Stimulated activated CD8-positive, alpha-beta memory T cell treated with anti-CD3 and anti-CD28 coated beads, Interleukin-12 subunit alpha, Interleukin-12 subunit beta, amount 100 ng/mL, for 4 hours (primary cell): ENCODE results near the gene PTH2.
"Not testable (repeated sequence)": the region's sequence is repeated elsewhere in the genome, so short reads cannot be mapped to it uniquely, and the experiment has no call there.

ENCODE experiments used
- DNase-seq: peaks from one replicate; pipeline ENCODE4 v3.0.0-alpha.2; 2020; ENCODE audit warnings: low read depth

PTH2 gene

DNA sequence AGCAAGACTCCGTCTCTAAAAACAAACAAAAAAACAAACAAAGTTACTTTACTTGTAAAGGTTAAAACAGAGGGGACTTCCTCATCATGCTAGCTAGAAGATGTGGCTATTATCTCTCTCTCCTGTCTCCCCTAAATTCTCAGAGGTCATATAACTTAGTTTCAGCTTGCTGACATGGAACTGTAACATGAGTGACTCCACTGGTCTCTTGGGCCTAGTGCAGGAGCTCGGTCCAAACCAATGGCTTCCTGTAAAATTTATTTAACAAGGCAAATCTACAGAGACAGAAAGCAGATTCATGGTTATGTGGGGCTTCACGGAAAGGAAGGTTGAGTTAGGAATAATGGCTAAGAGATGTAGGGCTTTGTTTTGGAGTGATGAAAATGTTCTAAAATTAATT is 44.7 kb downstream of the PTH2 start:
- DNase-seq, result no peak

GRCh38 chr19:49374665-49375434 is 48.4 kb downstream of the PTH2 start:
- no peak for DNase-seq

GRCh38 chr19:49373174-49373573 is 50.1 kb downstream of the PTH2 start:
- DNase-seq, result not testable (repeated sequence)
